Measurements from ENCODE around the gene CTSD.

Gene CTSD

GRCh38 chr11:1750481-1750839 is 13.3 kb downstream of the CTSD start, which contains the start of gene IFITM10:
TSS of gene IFITM10 (minus strand) at chr11:1750595. CDS start at chr11:1750442, 153 bp downstream.
- peak within 1 kb of the TSS; percentile 33 for H3K4me3 ChIP-seq (ENCODE audit: control insufficient read depth, low read depth, low read length)
- no peak for TF ChIP-seq CTCF (conservative IDR thresholded peaks at IDR 0.05; ENCODE audit: control insufficient read depth, insufficient read depth, low read depth, low read length)
- peak; percentile 35 for DNase-seq (ENCODE audit: low read depth)

GRCh38 chr11:1749395-1750351 is 14.1 kb downstream of the CTSD start:
- H3K4me3 ChIP-seq (ENCODE audit: control insufficient read depth, low read depth, low read length): peak overlapping the region; percentile 33
- TF ChIP-seq CTCF (conservative IDR thresholded peaks at IDR 0.05; ENCODE audit: control insufficient read depth, insufficient read depth, low read depth, low read length): no peak
- DNase-seq (ENCODE audit: low read depth): peak; percentile 96

- peak; percentile 34 for DNase-seq (ENCODE audit: low read depth)
- peak overlapping the region; percentile 37 for H3K4me3 ChIP-seq (ENCODE audit: control insufficient read depth, low read depth, low read length)
- TF ChIP-seq CTCF (conservative IDR thresholded peaks at IDR 0.05; ENCODE audit: control insufficient read depth, insufficient read depth, low read depth, low read length): no peak
These were observed 14.9 kb downstream of the CTSD start for GRCh38 chr11:1748636-1749394.

GRCh38 chr11:1747753-1748635 is 15.7 kb downstream of the CTSD start:
- no peak for TF ChIP-seq CTCF (conservative IDR thresholded peaks at IDR 0.05; ENCODE audit: control insufficient read depth, insufficient read depth, low read depth, low read length)
- H3K4me3 ChIP-seq (ENCODE audit: control insufficient read depth, low read depth, low read length): no peak overlapping the region
- DNase-seq (ENCODE audit: low read depth): no peak

GRCh38 chr11:1746956-1747752 is 16.6 kb downstream of the CTSD start:
- TF ChIP-seq CTCF (conservative IDR thresholded peaks at IDR 0.05; ENCODE audit: control insufficient read depth, insufficient read depth, low read depth, low read length): no peak
- DNase-seq (ENCODE audit: low read depth): no peak
- no peak overlapping the region for H3K4me3 ChIP-seq (ENCODE audit: control insufficient read depth, low read depth, low read length)

All from fibroblast of mammary gland (primary cell).